ENCODE data around the gene VPS37D.
"Not testable (repeated sequence)": the region's sequence is repeated elsewhere in the genome, so short reads cannot be mapped to it uniquely, and the experiment has no call there.

DNA sequence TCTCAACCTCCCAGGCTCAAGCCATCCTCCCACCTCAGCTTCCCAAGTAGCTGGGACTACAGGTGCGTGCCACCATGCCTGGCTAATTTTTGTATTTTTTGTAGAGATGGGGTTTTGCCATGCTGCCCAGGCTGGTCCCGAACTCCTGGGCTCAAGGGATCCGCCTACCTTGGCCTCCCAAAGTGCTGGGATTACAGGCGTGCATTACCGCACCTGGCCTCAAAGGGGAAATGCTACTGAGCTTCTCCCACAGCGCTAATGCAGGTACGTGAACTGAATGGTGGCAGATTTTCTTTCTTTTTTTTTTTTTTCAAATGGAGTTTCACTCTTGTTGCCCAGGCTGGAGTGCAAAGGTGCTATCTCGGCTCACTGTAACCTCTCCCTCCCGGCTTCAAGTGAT, 8.4 kb downstream of the VPS37D start:
- not testable (repeated sequence) for TF ChIP-seq TAF1 (IDR thresholded peaks at IDR 0.05; ENCODE audit: borderline replicate concordance, low read depth, low read length); POLR2AphosphoS5 (IDR thresholded peaks at IDR 0.05; ENCODE audit: low read length); TARDBP (IDR thresholded peaks at IDR 0.05; ENCODE audit: borderline replicate concordance)

All from GM12878 (cell line).